Right atrium auricular region (tissue), 2 donors: ENCODE results near the gene CELSR1. TPM values are rescaled to one million over a fixed set of nuclear protein-coding genes. Genes with fewer than 3 reads are reported as not detected.

Source experiments
- DNase-seq: peaks from one replicate; pipeline ENCODE4 v3.0.0-alpha.2; 2019; ENCODE audit warnings: low spot score
- H3K27ac ChIP-seq, 2 donors: fragments of 200-600 bp; sonication (generic); 1 replicate in 1 of 2; 2 replicates in 1 of 2; pipeline ENCODE4 v1.5.1; 2016 to 2019
- H3K27me3 ChIP-seq, 2 donors: fragments of 200-600 bp; sonication (generic); one replicate each; pipeline versions ENCODE4 v1.5.1 to v1.6.0; 2017 to 2019
- H3K36me3 ChIP-seq: fragments of 200-600 bp; sonication (generic); one replicate; pipeline ENCODE4 v1.5.1; 2016
- H3K4me1 ChIP-seq, 2 donors: fragments of 200-600 bp; sonication (generic); one replicate each; pipeline versions ENCODE4 v1.5.1 to v1.6.0; 2017 to 2019
- H3K4me3 ChIP-seq, 2 donors: fragments of 200-600 bp; sonication (generic); 1 replicate in 1 of 2; 2 replicates in 1 of 2; pipeline ENCODE4 v1.5.1; 2017 to 2019; ENCODE audit warnings: mild to moderate bottlenecking in 1 of 2, moderate library complexity in 1 of 2
- H3K9me3 ChIP-seq, 2 donors: fragments of 200-600 bp; sonication (generic); one replicate each; pipeline ENCODE4 v1.5.1; 2019
- CTCF ChIP-seq, 2 donors: fragments of 200-600 bp; sonication (generic); IDR thresholded peaks; one replicate each; pipeline ENCODE4 v1.5.1; 2019; ENCODE audit warnings: antibody characterized with exemption in 2 of 2
- total RNA-seq, 2 donors: library from RNA; depleted of rRNA; stranded (reverse); fragments of >200 nt; gene quantifications; one replicate each; pipeline ENCODE4 v1.1.0, GENCODE V29; 2016

The CELSR1 gene
- total RNA-seq, 2 donors from 2014 or later, result 7.1 to 9.6 TPM

GRCh38 chr22:46390105-46390651, 147.2 kb downstream of the CELSR1 start:
- no peaks in the 10 kb centered on the region for H3K9me3 ChIP-seq
- TF ChIP-seq CTCF (IDR thresholded peaks at IDR 0.05), result no peak
- no peak for DNase-seq

GRCh38 chr22:46389081-46389480, 148.3 kb downstream of the CELSR1 start:
- DNase-seq, result no peak
- Histone ChIP-seq H3K4me1 (peaks cover 0 to 10% of the 10 kb centered on the region in 2 donors), H3K9me3 (no peaks in the 10 kb centered on the region), H3K27ac (no peak overlapping the region), H3K36me3 (no peaks in the 10 kb centered on the region), H3K27me3 (no peaks in the 10 kb centered on the region), H3K4me3 (no peak overlapping the region)
- TF ChIP-seq CTCF (IDR thresholded peaks at IDR 0.05), result no peak

More at GRCh38 chr22:46390105-46390651, 147.2 kb downstream of the CELSR1 start:
- no peaks in the 10 kb centered on the region for H3K36me3 ChIP-seq
- H3K4me3 ChIP-seq, result no peak overlapping the region
- H3K4me1 ChIP-seq, result peaks cover 0 to 10% of the 10 kb centered on the region in 2 donors
- no peaks in the 10 kb centered on the region for H3K27me3 ChIP-seq
- no peak overlapping the region for H3K27ac ChIP-seq

GRCh38 chr22:46388647-46389046, 148.8 kb downstream of the CELSR1 start:
- TF ChIP-seq CTCF (IDR thresholded peaks at IDR 0.05), result no peak
- Histone ChIP-seq H3K27me3 (no peaks in the 10 kb centered on the region), H3K27ac (no peak overlapping the region), H3K4me3 (no peak overlapping the region), H3K9me3 (no peaks in the 10 kb centered on the region), H3K36me3 (no peaks in the 10 kb centered on the region), H3K4me1 (peaks cover 0 to 10% of the 10 kb centered on the region in 2 donors)
- no peak for DNase-seq

- TF ChIP-seq CTCF (IDR thresholded peaks at IDR 0.05), result no peak
- H3K4me1 ChIP-seq, result peaks cover 0 to 10% of the 10 kb centered on the region in 2 donors
Measured at GRCh38 chr22:46387748-46388147, 149.7 kb downstream of the CELSR1 start.

GRCh38 chr22:46386312-46386711, 151.1 kb downstream of the CELSR1 start:
- peaks cover 0 to 10% of the 10 kb centered on the region in 2 donors for H3K4me1 ChIP-seq
- H3K9me3 ChIP-seq, result no peaks in the 10 kb centered on the region
- no peak for DNase-seq
- no peaks in the 10 kb centered on the region for H3K36me3 ChIP-seq
- TF ChIP-seq CTCF (IDR thresholded peaks at IDR 0.05), result no peak
- H3K27me3 ChIP-seq, result no peaks in the 10 kb centered on the region
- no peak overlapping the region for H3K27ac ChIP-seq
- H3K4me3 ChIP-seq, result no peak overlapping the region

More at GRCh38 chr22:46387748-46388147, 149.7 kb downstream of the CELSR1 start:
- H3K27me3 ChIP-seq, result no peaks in the 10 kb centered on the region
- no peak for DNase-seq
- no peaks in the 10 kb centered on the region for H3K9me3 ChIP-seq
- no peaks in the 10 kb centered on the region for H3K36me3 ChIP-seq
- H3K4me3 ChIP-seq, result no peak overlapping the region
- no peak overlapping the region for H3K27ac ChIP-seq

GRCh38 chr22:46382524-46382923, 154.9 kb downstream of the CELSR1 start:
- Histone ChIP-seq H3K36me3 (no peaks in the 10 kb centered on the region), H3K4me3 (no peak overlapping the region), H3K27ac (no peak overlapping the region), H3K27me3 (no peaks in the 10 kb centered on the region), H3K4me1 (peaks cover 0 to 4% of the 10 kb centered on the region in 2 donors), H3K9me3 (no peaks in the 10 kb centered on the region)
- no peak for TF ChIP-seq CTCF (IDR thresholded peaks at IDR 0.05)
- no peak for DNase-seq
